Natural killer cell (primary cell): ENCODE data around the gene PMF1. TPM values are rescaled to one million over a fixed set of nuclear protein-coding genes. Genes with fewer than 3 reads are reported as not detected.

Source experiments
- ATAC-seq, 3 donors: fragments of 150-1000 bp in 2 of 3; fragments of 200-7000 bp in 1 of 3; cut with Tn5 transposase; 1 replicate in 1 of 3; 2 replicates in 2 of 3; pipeline ENCODE4 v1.10.0; 2021; ENCODE audit warnings: mild to moderate bottlenecking in 2 of 3, moderate library complexity in 2 of 3
- DNase-seq, 2 donors: peaks; one replicate each; pipeline versions ENCODE4 v3.0.0 to v3.0.0-alpha.2; 2013 to 2021; ENCODE audit warnings: mixed read lengths in 1 of 2
- H3K27ac ChIP-seq: one replicate; pipeline ENCODE4 v1.5.1; 2013; ENCODE audit warnings: mild to moderate bottlenecking, low read length
- H3K27me3 ChIP-seq: one replicate; pipeline ENCODE4 v1.6.1; 2013; ENCODE audit warnings: low read length; ENCODE audit not compliant: control insufficient read depth, insufficient read depth
- H3K36me3 ChIP-seq: one replicate; pipeline ENCODE4 v1.6.1; 2013; ENCODE audit warnings: low read length; ENCODE audit not compliant: control insufficient read depth, insufficient read depth
- H3K4me1 ChIP-seq: one replicate; pipeline ENCODE4 v1.6.1; 2013; ENCODE audit warnings: low read length; ENCODE audit not compliant: control insufficient read depth, insufficient read depth
- H3K4me3 ChIP-seq: one replicate; pipeline ENCODE4 v1.5.1; 2013; ENCODE audit warnings: low read length
- H3K9me3 ChIP-seq: one replicate; pipeline ENCODE4 v1.6.1; 2013; ENCODE audit warnings: low read length; ENCODE audit not compliant: control insufficient read depth, insufficient read depth
- H3K27ac Mint-ChIP-seq, 2 donors: one replicate each; pipeline ENCODE4 v1.8.0; 2022; ENCODE audit warnings: mild to moderate bottlenecking in 2 of 2, mixed read lengths in 2 of 2, moderate library complexity in 1 of 2
- H3K27me3 Mint-ChIP-seq, 2 donors: one replicate each; pipeline ENCODE4 v1.8.0; 2022; ENCODE audit warnings: low read depth in 2 of 2, mixed read lengths in 2 of 2
- H3K36me3 Mint-ChIP-seq: one replicate; pipeline ENCODE4 v1.8.0; 2022; ENCODE audit warnings: mixed read lengths
- H3K4me1 Mint-ChIP-seq, 2 donors: one replicate each; pipeline ENCODE4 v1.8.0; 2022; ENCODE audit warnings: mixed read lengths in 2 of 2
- H3K4me3 Mint-ChIP-seq: one replicate; pipeline ENCODE4 v1.8.0; 2022; ENCODE audit warnings: mild to moderate bottlenecking, moderate library complexity, mixed read lengths
- H3K9me3 Mint-ChIP-seq, 2 donors: one replicate each; pipeline ENCODE4 v1.8.0; 2022; ENCODE audit warnings: mixed read lengths in 2 of 2
- WGBS: methylation state at CpG from one replicate; pipeline ENCODE4 v1.1.7; 2013; ENCODE audit warnings: missing lambda C conversion rate; ENCODE audit not compliant: insufficient coverage; 5-methylcytosine and 5-hydroxymethylcytosine counted together
- intact Hi-C: fragments of 100-400 bp; cut with micrococcal nuclease; formaldehyde crosslinking; loops from one replicate; pipeline ENCODE4 v1.14.2; 2022
- total RNA-seq, 4 donors: library from RNA; stranded (reverse); fragments of 120-200 nt in 1 of 4; gene quantifications; one replicate each; pipeline versions ENCODE4 v1.2.3 to v1.2.4, GENCODE V29; 2013 to 2022
- TF ChIP-seq, protein P1 (sequence below): fragments of 200-600 bp; IDR thresholded peaks from one replicate; pipeline ENCODE4 v1.8.0; 2022; ENCODE audit warnings: antibody characterized with exemption

Gene PMF1
- total RNA-seq, 3 donors from 2014 or later (not counting 1 experiment from before 2014, with no cell fraction given), result 61.5 to 70.3 (median 64.0) TPM

DNA sequence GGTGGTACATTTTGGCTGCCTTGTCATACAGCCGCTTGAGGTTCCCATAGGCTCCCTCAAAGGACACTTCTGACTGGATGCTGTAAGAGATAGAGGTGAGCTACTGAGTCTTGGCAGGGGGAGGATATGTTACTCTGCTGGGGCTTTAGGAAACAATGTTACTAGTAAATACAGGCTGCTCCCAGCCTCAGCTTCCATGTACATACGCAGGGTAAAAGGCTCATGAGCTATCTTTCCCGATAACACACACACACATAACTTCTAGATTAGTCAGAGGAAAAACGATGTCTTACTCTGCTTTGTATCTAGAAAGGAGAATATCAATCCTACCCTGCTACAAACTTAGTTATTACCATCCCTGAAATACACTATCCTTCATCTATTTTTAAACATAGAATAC, 55.5 kb downstream of the PMF1 start:
- Mint-ChIP-seq H3K27me3 (no peaks in the 10 kb centered on the region), H3K4me1 (peaks cover 0 to 6% of the 10 kb centered on the region in 2 donors), H3K4me3 (no peak overlapping the region), H3K36me3 (peaks cover 18% of the 10 kb centered on the region), H3K27ac (no peak overlapping the region), H3K9me3 (no peaks in the 10 kb centered on the region)
- TF ChIP-seq, protein P1, sequence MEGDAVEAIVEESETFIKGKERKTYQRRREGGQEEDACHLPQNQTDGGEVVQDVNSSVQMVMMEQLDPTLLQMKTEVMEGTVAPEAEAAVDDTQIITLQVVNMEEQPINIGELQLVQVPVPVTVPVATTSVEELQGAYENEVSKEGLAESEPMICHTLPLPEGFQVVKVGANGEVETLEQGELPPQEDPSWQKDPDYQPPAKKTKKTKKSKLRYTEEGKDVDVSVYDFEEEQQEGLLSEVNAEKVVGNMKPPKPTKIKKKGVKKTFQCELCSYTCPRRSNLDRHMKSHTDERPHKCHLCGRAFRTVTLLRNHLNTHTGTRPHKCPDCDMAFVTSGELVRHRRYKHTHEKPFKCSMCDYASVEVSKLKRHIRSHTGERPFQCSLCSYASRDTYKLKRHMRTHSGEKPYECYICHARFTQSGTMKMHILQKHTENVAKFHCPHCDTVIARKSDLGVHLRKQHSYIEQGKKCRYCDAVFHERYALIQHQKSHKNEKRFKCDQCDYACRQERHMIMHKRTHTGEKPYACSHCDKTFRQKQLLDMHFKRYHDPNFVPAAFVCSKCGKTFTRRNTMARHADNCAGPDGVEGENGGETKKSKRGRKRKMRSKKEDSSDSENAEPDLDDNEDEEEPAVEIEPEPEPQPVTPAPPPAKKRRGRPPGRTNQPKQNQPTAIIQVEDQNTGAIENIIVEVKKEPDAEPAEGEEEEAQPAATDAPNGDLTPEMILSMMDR, result no peak
- Histone ChIP-seq H3K27me3 (no peaks in the 10 kb centered on the region), H3K4me3 (no peak overlapping the region), H3K4me1 (no peaks in the 10 kb centered on the region), H3K36me3 (peaks cover 77% of the 10 kb centered on the region), H3K9me3 (no peaks in the 10 kb centered on the region), H3K27ac (no peak overlapping the region)
- no peak for ATAC-seq
- intact Hi-C loops, result no loop called here
- 100% methylated on average over 3 of the region's 4 CpGs for WGBS
- DNase-seq, result no peak

DNA sequence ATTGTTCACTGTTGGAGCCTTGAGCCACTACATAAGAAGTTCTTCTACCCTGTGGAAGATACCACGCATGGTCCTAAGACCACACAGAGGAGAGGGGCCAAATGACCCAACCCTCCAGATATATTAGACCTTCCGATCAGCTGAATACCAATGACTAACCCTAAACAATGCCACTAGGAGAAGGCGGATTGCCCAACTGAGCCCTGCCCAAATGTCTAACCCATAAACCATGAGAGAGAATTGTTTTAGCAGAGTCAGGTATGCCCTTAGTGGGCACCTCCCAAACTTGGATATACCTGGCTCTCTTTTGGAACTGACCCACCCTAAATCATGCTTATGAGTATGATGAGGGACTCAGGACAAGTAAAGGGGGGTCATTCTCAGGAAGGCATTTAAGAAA, 57.5 kb downstream of the PMF1 start:
- ATAC-seq (no peak), DNase-seq (no peak)
- peaks cover 22% of the 10 kb centered on the region for H3K36me3 Mint-ChIP-seq
- TF ChIP-seq, protein P1, result no peak
- H3K4me3 ChIP-seq, result no peak overlapping the region
- H3K9me3 Mint-ChIP-seq, result no peaks in the 10 kb centered on the region
- H3K36me3 ChIP-seq, result peaks cover 85% of the 10 kb centered on the region
- no peaks in the 10 kb centered on the region for H3K9me3 ChIP-seq
- WGBS, result 100% methylated on average over 3 of the region's 3 CpGs
- intact Hi-C loops, result no loop called here
- H3K27ac ChIP-seq, result no peak overlapping the region
- H3K4me3 Mint-ChIP-seq, result no peak overlapping the region
- no peaks in the 10 kb centered on the region for H3K27me3 ChIP-seq
- H3K4me1 ChIP-seq, result no peaks in the 10 kb centered on the region
- peaks cover 0 to 4% of the 10 kb centered on the region in 2 donors for H3K4me1 Mint-ChIP-seq
- no peak overlapping the region for H3K27ac Mint-ChIP-seq
- no peaks in the 10 kb centered on the region for H3K27me3 Mint-ChIP-seq

DNA sequence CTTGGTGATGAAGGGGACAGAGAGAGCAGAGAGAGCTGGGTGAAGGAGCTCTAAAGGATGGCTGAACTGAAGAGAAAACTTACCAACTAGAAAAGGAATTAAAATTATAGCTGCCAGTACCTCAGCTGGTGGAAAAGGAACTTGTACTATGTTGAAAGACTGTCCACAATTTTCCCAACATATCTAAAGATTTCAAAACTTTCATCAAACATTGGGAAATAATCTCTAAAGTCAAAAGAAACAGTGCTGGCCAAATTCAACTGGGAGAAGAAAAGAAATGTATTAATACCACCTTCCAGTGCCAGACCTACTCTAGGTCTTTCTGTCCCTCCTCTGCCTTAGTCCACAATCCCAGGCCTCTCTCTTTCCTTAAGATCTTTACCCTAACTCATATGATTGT, 63.7 kb downstream of the PMF1 start:
- Mint-ChIP-seq H3K9me3 (no peaks in the 10 kb centered on the region), H3K4me3 (no peak overlapping the region), H3K27me3 (no peaks in the 10 kb centered on the region), H3K27ac (no peak overlapping the region), H3K4me1 (peaks cover 13 to 20% of the 10 kb centered on the region in 2 donors), H3K36me3 (peaks cover 20% of the 10 kb centered on the region)
- H3K27me3 ChIP-seq, result no peaks in the 10 kb centered on the region
- peaks cover 5% of the 10 kb centered on the region for H3K4me1 ChIP-seq
- no peak overlapping the region for H3K27ac ChIP-seq
- DNase-seq (no peak), ATAC-seq (no peak)
- TF ChIP-seq, protein P1, result no peak
- H3K9me3 ChIP-seq, result no peaks in the 10 kb centered on the region
- H3K4me3 ChIP-seq, result no peak overlapping the region
- H3K36me3 ChIP-seq, result peaks cover 62% of the 10 kb centered on the region
- intact Hi-C loops, result no loop called here

DNA sequence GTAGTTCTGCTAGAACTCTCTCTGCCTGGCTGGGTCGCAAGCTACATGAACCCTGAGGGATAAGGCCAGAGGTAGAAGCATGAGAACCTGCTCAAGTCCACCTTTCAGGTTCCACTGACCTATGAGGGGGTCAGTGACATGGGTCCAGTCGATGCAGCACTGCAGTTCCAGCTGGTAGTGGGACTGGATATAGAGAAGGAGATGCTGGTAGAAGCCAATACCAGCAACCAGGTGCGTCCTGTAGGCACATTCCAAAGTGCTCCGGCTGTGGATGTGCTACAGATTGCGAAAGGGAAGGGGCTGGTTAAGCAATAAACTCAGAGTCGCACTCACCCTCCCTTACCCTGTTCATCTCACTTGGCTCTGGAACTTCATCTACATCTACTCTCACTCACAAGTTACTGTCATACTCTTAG, 64.2 kb downstream of the PMF1 start:
- DNase-seq, result no peak
- Histone ChIP-seq H3K9me3 (no peaks in the 10 kb centered on the region), H3K27ac (no peak overlapping the region), H3K4me1 (peaks cover 9% of the 10 kb centered on the region), H3K36me3 (peaks cover 58% of the 10 kb centered on the region), H3K27me3 (no peaks in the 10 kb centered on the region), H3K4me3 (no peak overlapping the region)
- no peaks in the 10 kb centered on the region for H3K9me3 Mint-ChIP-seq
- no peak overlapping the region for H3K4me3 Mint-ChIP-seq
- WGBS, result 95% methylated on average over 6 of the region's 6 CpGs
- H3K4me1 Mint-ChIP-seq, result peaks cover 17 to 25% of the 10 kb centered on the region in 2 donors
- H3K27me3 Mint-ChIP-seq, result no peaks in the 10 kb centered on the region
- TF ChIP-seq, protein P1, result no peak
- peaks cover 20% of the 10 kb centered on the region for H3K36me3 Mint-ChIP-seq
- H3K27ac Mint-ChIP-seq, result no peak overlapping the region
- ATAC-seq, result no peak
- intact Hi-C loops, result no loop called here
